GM18868 (cell line): Measurements from ENCODE around the gene ULK4.
"Not testable (repeated sequence)": the region's sequence is repeated elsewhere in the genome, so short reads cannot be mapped to it uniquely, and the experiment has no call there.

ENCODE experiments used
- ATAC-seq: cut with Tn5 transposase; IDR thresholded peaks from one replicate; pipeline ENCODE4 v1.9.1; 2021; ENCODE audit warnings: mild to moderate bottlenecking, moderate library complexity; ENCODE audit not compliant: unreplicated experiment

The ULK4 gene

DNA sequence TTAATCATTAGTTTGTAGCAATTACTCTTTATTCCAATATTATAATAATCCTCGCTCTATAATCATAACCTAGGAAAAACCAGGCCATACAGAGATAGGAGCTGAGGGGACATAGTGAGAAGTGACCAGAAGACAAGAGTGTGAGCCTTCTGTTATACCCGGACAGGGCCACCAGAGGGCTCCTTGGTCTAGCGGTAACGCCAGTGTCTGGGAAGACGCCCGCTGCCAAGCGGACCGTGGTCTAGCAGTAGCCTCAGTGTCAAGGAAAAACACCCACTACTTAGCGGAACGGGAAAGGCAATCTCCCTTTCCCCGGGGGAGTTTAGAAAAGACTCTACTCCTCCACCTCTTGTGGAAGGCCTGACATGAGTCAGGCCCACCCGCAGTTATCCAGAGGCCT, 266.1 kb downstream of the ULK4 start:
- ATAC-seq: not testable (repeated sequence)

DNA sequence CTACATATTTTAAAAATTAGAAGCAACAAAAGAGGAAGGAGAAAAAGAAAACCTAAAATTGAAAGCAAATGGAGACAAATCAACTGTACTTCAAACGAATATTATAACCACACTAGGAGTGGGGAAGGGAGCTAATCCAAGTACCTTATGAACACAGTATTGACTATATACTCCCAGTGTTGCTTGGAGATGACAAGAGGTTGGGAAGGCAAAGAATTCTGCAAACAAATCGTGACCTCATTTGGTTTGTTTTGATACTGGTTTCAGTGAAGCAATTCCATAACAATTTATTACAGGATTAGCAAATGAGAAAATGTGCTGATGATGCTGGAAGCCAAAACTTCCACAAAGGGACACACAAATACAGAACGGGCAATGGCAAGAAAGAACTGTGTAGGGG, 268.1 kb downstream of the ULK4 start:
- no peak for ATAC-seq

DNA sequence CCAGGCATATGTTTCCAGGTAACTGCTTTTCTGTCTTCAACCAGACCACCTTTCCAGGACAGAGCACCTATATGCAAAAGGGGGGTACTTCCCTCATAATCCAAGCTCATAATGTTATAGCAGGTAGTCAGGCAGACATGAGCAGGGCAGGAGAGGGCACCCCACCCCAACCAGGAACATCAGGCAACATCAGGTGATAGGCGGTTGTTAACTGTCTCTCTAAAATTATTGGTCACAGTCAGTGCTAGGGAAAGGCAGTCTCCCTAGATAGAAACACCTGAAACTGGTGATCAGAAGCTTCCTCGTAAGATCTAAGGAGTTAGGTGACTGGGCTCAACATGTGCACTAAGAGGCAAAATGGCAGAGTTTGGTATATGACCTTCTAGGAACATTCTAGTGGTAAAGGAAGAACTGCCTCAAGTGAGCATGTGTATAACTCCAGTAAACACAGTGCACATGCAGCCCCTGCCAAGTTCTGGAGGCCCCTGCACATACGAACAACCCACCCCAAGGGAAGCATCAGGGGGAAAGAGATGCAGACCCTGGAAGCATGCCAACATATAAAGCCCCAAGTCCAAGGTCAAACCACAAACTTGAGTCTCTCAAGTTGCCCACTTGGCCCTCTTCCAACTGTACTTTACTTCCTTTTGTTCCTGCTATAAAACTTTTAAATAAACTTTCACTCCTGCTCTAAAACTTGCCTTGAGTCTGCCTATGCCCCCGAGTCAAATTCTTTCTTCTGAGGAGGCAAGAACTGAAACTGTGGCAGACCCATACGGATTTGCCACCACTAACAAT, 270.9 kb downstream of the ULK4 start:
- ATAC-seq: no peak

DNA sequence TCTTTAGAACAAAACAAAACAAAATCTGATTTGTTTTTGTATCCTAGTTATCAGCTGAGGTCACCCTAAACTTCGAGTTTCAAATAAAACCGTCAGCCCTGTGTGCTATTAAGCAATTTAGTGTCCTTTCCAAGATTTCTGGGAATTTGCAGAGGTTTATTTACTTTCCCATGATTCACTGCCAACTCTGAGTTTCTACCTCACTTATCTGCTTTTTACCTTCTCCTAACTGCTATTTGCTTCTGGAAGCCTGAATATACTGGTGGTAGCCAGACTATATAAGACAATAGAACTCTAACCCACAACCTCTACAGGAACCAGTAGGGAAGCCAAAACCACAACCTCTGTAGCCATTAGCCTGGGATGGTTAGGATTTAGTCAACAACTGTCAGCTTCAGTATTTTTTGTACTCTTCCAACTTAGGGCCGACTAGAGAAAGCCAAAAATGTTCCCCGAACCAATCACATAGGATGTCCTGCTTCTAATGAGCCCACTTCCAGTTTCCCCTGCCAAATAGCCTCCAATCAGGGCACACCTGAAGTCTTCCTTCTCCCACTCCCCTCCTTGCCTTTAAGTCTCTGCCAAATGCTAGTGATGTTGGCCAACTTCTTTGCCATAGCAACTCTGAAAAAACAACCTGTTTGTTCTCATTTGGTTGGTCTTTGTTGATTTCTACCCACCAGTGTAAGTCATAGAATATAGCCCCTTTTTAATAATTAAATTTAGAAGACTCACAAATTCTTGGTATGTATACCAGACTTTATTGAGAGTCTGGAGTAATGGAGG, 273.1 kb downstream of the ULK4 start:
- ATAC-seq: no peak

DNA sequence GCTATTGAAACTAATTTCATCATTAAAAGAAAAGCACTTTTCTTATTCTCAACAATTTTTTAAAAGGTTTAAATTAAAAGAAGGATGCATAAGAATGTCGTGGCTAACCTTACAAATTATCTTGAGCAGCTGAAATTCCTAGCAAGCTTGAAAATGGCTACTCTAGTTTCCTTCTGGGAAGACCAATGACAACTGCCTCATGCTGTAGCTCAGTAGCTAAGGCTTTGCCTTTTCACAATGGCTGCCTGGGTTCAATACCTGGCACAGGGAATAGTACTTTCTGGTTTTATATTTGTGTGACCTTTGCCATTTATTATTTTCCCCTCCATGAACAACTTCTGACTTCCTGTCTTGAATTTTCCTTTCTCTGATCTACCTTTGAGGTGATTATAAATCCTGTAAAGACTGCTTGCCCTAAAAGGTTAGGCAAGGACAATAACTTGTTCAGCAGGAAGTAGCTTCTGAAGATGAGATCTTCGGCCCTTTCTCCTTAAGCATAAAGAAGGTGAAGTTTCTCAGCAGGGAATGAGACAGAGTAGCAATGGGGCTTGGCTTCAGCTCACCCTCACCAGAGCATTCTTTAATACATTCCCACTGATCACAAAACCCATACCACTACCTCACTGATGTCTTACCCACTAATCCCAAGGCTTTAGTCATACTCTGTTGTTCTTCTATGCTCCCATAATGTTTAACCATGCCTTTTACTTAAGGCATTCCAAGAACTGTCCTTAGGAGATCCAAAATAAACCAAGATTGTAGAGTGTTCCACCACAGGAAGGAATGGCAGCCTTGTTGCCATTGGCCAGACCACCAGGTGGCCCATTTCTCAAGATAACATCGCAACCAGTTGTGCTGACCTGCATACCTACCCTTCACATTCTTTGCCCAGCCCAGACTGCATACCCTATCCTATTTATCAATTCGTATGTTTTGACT, 276.8 kb downstream of the ULK4 start:
- ATAC-seq: no peak

DNA sequence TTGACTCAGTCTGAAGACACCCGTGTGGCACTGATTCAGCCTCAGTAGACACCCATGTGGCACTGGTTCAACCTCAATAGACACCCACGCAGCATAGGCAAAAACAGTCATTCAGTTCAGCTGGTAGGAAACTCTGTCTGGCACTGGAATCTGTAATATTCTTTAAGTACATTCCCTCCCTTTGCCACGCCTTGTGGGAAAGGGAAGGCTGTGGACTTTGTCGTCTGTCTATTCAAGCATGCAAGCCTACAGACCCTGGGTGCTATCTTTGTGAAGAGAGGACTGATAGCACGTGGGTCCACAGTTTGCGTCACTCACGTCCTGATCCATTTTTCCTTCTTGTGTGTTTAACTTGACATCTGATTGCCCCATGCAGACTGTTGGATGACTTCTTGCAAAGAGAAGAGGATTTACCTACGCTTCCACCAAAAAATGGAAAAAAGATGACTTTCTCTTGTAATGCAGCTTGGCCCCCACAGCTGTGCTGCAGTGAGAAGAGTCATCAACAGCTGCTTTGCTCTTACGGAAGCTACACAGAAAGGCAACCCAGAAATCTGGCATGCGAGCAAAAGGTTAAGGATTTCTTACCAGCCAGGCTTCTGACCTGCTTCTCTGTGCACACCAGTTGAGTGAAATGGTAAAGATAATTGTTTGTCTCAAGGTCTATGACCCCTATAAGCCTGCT, 278.1 kb downstream of the ULK4 start:
- ATAC-seq: no peak

DNA sequence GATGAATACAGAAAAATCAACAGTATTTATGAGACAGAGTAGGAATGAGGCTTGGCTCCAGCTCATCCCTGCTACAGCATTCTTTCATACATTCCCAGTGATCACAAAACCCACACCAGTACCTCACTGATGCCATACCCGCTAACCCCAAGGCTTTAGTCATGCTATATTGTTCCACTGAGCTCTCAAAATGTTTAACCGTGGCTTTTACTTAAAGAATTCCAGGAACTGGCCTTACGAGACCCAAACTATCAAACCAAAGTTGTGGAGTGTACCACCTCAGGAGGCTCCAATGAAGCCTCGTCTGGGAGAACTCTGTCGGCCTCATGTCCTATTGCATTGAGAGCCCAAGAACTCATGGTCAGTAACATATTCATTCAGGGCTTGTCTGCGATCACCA, 278.9 kb downstream of the ULK4 start:
- ATAC-seq: no peak

DNA sequence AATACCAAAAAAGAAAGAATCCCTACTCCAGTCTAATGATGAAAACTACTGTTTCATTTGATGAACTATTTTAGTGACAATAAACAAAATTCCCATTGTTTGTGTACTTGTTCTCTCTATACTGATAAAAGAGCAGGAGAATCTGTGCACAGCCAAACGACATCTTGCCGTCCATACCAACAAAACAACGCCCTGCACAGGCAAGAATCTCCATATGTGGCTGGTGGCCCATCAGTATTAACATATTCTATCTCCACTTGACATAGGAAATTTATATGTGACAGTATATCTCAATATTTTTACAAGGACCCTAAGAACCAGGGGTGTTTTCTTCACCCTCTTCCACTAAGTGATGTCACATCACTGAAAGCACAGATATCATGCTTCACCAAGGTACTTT, 279.5 kb downstream of the ULK4 start:
- no peak for ATAC-seq

DNA sequence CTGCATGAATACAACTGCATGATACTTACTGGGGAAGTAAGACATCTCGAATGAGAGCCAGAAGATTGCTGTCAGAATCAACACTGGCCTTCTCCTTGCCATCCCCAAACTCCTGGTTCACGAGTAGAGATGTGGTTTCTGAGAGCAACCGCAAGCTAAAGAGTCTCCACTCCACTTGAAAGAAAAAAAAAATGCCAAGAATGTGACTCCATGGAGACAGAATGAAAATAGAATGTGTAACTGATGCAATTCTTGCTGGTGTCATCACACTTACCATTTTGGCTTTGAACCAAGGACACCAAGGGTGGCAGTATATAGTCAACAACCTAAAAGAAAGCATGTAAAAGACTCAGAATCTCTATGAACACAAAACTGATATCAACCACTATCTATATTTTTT, 280.4 kb downstream of the ULK4 start:
- ATAC-seq: no peak

DNA sequence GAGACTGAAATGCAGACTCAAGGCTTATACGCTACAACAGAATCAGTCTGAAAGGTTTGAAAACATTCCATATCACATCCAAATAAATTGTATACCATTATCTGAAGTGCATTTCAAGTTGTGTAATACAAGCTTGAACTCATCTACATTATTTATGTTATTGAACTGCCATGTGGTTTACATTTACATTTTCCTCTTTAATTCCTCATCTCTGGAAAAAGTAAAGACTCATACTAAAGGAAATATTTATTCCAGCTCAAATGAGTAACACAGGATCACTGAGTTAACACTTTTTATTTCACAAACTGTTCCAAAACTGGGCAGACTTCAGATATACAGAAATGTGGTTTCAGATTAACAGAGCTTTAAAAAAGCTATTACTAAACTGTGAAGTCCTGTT, 282.5 kb downstream of the ULK4 start:
- no peak for ATAC-seq

DNA sequence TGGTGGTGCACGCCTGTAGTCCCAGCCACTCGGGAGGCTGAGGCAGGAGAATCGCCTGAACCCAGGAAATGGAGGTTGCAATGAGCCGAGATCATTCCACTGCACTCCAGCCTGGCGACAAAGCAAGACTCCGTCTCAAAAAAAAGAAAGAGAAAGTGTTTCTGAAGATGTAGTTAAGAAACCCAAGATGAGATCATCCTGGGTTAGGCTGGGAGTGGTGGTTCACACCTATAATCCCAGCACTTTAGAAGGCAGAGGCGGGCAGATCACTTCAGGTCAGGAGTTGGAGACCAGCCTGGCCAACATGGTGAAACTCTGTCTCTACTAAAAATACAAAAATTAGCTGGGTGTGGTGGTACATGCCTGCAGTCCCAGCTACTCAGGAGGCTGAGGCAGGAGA, 286.8 kb downstream of the ULK4 start:
- not testable (repeated sequence) for ATAC-seq

DNA sequence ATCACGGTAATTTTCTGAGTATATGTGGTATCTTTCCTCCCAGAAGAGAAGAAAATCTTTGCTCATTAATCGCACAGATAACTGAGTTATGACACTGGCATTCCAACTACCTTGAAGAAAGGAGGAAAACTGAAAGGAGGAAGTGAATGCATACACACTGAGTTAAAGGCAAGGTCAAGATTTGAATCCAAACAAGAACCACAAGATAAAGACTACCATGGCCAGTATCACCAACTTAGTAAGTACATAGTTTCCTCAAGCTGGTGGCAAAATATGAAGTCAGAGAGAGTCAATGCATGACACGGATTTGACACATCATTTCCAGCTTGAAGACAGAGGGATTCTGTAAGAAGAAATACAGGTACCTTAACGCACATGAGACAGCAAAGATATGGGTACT, 287.5 kb downstream of the ULK4 start:
- no peak for ATAC-seq

DNA sequence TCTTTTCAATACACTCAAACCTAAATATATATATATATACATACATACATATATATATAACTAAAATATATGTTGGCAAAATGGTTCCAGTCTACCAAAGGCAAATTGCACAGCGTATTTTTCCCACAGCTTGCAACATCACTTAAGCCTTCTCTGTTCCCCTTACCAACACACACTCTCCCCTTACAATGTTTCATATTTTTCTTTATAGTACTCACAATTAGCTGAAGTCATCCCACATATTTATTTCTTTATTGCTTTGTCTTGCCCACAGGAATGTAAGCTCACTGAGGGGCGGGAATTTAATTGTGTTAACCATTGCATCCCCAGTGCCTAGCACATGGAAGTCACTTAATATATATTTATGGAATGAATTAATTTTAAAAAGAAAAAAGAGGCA, 288.3 kb downstream of the ULK4 start:
- ATAC-seq: no peak

DNA sequence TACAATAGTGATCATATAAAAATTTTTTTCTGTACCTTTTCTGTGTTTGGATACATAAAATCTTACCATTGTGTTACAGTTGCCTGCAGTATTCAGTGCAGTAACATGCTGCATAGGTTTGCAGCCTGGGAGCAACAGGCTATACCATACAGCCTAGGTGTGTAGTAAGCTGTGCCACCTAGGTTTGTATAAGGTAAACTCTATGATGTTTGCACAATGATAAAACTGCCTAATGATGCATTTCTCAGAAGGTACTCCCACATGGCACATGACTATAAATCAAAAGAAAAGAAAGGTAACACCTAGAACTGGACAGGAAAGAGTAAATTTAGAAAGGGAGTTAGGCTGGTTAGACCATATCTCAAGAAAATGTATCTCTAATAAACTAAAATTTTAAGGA, 293.5 kb downstream of the ULK4 start:
- no peak for ATAC-seq

DNA sequence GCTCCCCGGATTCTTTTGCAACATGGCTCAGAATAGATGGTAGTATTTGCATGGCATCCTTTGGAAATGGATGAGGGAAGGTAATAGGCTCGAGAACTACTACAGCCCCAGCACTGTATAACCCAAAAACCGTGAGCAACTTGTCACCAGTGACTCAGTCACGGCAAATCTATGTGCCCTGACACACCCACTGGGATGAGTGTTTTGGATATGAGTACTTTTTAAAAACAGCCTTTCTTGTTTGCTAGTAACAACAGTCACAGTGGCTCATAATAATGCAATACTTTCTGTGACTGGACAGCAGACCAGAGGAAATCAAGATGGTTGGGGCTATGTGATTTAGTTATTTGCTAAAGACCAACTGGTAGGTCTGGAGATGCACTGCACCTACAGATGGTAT, 299.6 kb downstream of the ULK4 start:
- no peak for ATAC-seq

DNA sequence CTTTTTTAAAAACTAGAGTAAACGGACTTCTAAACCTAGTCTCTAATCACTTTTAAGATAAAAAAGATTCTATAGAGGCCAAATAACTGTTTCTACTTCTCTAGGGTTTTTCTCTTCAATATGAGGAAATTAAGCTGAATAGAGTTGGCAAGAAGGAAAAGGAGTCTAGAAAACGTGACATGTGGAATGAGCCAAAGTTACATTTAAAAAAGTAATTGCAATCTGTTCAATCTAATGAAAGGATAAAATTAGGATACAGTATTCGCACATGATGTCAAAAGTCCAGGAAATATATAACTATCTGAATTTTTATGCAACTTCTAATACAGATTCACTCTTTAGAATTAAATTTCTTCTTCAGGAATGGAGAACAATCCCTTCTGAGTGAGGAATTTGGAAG, 300.1 kb downstream of the ULK4 start:
- ATAC-seq: no peak

DNA sequence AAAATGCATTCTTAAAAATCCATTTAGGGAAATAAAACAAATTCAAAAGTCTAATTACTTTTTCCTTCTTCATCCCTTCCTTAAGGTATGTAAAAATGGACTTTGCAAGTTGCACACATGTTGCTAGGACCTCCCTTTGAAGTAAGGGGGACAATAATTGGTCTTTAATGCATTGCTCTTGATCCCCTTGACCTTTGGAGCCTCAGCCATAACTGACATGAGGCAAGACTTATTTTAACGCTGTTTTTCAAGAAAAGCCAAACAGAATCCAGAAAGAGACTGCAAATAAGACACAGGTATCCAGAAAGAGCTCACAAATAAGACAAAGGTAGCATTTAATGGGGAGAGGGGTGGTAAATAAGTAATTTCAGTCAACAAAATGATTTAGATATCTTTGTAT, 301.4 kb downstream of the ULK4 start:
- ATAC-seq: no peak

DNA sequence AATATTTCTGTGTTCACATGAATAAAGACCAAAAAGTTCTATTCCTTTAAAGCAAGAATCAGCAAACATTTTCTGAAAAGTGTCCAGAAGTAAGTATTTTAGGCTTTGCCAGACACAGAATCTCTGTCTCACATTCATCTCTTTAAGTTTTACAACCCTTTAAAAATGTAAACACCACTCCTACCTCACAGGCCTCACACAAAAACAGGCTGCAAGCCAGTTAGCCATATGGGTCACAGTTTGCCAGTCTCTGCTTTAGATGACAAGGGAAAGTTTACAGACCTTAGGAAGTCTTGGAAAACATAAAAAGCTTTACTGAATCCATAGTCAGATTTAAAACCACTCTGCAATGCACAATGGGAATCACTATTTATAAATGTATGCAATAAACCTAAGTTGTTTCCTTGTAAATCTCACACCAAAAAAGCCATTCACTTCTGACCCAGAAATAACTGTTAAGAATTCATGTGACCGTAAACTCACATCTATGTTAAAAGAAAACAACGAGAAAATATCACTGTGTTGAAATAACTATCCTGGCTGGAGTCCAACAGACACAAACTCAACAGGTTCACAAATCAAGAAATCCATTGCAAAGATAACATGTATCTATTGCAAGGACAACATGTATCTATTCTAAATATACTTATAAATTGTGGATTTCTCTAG, 308.2 kb downstream of the ULK4 start:
- ATAC-seq: no peak

DNA sequence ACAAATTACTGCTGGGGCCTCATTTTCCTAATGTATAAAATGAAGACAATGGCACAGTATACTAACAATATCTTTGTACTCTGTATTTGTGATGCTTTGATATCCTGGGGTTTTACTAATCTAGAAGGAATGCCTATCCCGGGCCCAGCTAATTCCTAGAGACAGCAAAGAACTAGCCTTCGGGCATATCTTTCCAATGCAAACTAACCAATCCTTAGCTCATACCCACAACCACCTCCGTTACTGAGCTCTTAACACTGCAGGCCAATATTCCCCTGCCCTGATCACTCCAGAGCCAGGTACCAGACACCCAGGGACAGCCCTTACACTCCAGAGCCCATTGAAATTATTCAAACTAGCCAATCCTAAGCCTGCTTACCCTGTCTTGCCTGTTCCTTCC, 309.0 kb downstream of the ULK4 start:
- no peak for ATAC-seq

DNA sequence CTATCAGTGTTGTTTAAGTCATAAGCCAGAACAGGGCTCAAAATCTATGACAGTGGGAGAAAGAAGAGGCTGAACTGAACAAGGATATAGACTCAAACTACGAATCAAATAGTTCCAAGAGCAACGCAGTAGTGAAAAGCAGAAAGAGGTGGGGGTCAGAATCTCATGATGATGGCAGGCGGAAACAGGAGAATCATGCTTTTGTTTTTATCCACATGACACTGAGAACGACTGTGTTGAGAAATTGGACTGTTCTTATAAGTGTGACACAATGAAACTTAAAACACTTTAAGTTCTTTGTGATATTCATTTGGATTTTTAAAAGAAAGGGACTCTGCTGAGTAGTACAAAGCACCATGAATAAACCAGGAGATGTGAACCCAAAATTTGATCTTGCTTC, 309.4 kb downstream of the ULK4 start:
- ATAC-seq: no peak
